ENCODE measurements around the gene RPL37.
"Not testable (repeated sequence)": the region's sequence is repeated elsewhere in the genome, so short reads cannot be mapped to it uniquely, and the experiment has no call there.

The RPL37 gene

DNA sequence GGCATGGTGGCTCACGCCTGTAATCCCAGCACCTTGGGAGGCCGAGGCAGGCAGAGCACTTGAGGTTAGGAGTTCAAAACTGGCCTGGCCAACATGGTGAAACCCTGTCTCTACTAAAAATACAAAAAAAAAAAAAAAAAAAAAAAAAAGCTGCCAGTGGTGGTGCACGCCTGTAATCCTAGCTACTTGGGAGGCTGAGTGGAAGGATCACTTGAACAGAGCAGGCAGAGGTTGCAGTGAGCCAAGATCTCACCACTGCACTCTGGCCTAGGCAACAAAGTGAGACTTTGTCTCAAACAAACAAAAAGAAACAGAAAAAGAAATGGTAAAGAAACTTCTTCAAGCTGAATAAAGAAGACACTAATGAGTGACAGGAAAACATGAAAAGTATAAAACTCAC is 48.4 kb downstream of the RPL37 start:
- not testable (repeated sequence) for H3K4me1 ChIP-seq (ENCODE audit: control insufficient read depth, insufficient read depth, low read length); H3K4me3 ChIP-seq (ENCODE audit: low read length); H3K36me3 ChIP-seq (ENCODE audit: control insufficient read depth, insufficient read depth, low read length); H3K27ac ChIP-seq (ENCODE audit: low read depth, low read length); H3K27me3 ChIP-seq (ENCODE audit: control insufficient read depth, insufficient read depth, low read length); H3K9ac ChIP-seq (ENCODE audit: low read length)

DNA sequence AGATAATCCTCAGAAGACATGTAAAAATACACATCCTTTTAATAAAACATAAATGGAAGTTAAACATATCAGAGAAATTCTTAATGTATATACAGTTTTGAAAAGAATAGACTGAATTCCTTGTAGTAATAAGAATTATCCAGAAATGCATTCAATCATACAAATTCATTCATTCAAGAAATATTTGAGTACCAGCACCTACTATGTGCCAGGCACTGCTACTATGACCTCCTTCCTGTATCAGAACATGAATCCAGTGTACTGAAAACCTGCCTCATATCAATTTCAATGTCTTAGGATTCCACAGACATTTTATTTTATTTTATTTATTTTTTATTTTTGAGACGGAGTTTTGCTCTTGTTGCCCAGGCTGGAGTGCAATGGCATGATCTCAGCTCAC is 50.1 kb downstream of the RPL37 start:
- Histone ChIP-seq H3K27ac (ENCODE audit: low read depth, low read length) (no peak overlapping the region), H3K27me3 (ENCODE audit: control insufficient read depth, insufficient read depth, low read length) (no peaks in the 10 kb centered on the region)

DNA sequence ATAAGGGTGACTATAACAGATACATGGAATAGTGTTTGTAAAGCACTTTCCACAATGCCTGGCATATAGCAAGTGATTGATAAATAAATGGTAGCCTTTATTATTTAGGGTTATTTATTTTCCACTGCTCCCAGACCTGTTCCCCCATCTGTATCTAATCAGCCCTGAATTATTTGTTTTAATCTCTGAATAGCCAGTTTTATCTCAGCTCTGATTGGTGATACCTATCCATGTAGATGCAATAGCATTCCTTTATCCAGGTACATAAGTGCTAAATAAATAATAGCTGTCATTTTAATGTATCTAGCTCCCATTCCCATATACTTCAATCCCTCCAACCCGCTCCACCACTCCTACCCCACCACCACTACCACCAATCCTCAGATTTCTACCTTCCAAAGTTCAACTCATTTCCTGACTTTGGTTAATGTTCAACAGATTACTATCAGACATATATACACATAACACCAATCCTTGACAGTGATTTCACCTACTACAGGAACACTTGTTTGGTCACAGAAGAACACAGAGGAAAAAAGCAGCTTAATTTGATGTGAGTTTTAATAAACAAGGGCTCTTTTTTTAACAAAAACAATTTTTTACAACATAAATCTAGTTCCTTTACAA is 50.9 kb downstream of the RPL37 start:
- H3K36me3 ChIP-seq (ENCODE audit: control insufficient read depth, insufficient read depth, low read length): peaks cover 5% of the 10 kb centered on the region
- H3K4me1 ChIP-seq (ENCODE audit: control insufficient read depth, insufficient read depth, low read length): no peaks in the 10 kb centered on the region
- H3K9ac ChIP-seq (ENCODE audit: low read length): no peak overlapping the region
- no peak overlapping the region for H3K4me3 ChIP-seq (ENCODE audit: low read length)
- H3K27me3 ChIP-seq (ENCODE audit: control insufficient read depth, insufficient read depth, low read length): no peaks in the 10 kb centered on the region
- H3K27ac ChIP-seq (ENCODE audit: low read depth, low read length): no peak overlapping the region

More for the DNA sequence above, 50.1 kb downstream of the RPL37 start:
- Histone ChIP-seq H3K4me3 (ENCODE audit: low read length) (no peak overlapping the region), H3K4me1 (ENCODE audit: control insufficient read depth, insufficient read depth, low read length) (no peaks in the 10 kb centered on the region), H3K36me3 (ENCODE audit: control insufficient read depth, insufficient read depth, low read length) (peaks cover 5% of the 10 kb centered on the region), H3K9ac (ENCODE audit: low read length) (no peak overlapping the region)

DNA sequence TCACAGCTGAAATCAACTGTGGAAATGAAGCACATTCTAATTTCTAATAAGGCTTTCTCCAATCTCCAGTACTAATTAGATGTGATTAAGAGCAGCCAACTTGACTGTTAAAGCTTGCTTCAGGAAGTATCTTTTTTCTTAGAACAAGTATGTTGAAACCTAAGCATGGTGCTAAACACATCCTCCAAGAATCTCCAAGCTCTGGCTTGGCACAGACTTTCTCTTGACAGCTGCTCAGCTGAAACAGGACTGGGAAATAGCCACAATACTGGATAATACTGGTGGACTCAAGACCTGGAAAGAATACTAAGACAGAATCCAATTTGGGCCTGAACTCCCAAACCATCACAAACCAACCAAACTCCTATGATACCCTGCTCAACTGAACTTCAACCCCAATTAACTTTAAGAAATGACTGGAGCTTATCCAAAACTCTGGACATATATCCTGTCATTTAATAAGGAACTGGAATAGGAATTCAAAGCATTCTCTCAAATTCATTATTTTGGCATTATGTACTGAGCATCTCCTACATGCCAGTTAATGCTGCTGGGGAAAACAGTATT is 53.1 kb downstream of the RPL37 start:
- no peak overlapping the region for H3K9ac ChIP-seq (ENCODE audit: low read length)
- H3K36me3 ChIP-seq (ENCODE audit: control insufficient read depth, insufficient read depth, low read length): no peaks in the 10 kb centered on the region
- no peak overlapping the region for H3K4me3 ChIP-seq (ENCODE audit: low read length)
- H3K27ac ChIP-seq (ENCODE audit: low read depth, low read length): no peak overlapping the region
- no peaks in the 10 kb centered on the region for H3K27me3 ChIP-seq (ENCODE audit: control insufficient read depth, insufficient read depth, low read length)
- H3K4me1 ChIP-seq (ENCODE audit: control insufficient read depth, insufficient read depth, low read length): no peaks in the 10 kb centered on the region

DNA sequence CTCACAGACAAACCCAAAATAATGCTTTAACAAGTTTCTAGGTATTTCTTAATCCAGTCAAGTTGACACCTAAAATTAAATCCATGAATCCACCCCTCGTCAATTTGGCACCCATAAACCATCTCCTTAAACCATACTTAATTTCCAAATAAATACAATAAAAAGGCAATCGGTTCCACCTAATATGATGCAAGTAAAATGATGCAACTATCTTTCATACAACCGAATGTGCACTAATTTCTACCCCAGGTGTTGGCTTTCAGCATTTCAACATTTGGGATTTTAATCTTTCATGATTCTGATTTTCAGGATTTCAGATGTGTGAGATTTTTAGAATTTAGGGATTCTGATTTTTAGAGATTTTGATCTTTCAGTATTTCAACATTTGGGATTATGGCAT is 54.2 kb downstream of the RPL37 start:
- Histone ChIP-seq H3K27ac (ENCODE audit: low read depth, low read length) (no peak overlapping the region), H3K4me1 (ENCODE audit: control insufficient read depth, insufficient read depth, low read length) (no peaks in the 10 kb centered on the region), H3K27me3 (ENCODE audit: control insufficient read depth, insufficient read depth, low read length) (no peaks in the 10 kb centered on the region), H3K36me3 (ENCODE audit: control insufficient read depth, insufficient read depth, low read length) (no peaks in the 10 kb centered on the region), H3K9ac (ENCODE audit: low read length) (no peak overlapping the region), H3K4me3 (ENCODE audit: low read length) (no peak overlapping the region)

DNA sequence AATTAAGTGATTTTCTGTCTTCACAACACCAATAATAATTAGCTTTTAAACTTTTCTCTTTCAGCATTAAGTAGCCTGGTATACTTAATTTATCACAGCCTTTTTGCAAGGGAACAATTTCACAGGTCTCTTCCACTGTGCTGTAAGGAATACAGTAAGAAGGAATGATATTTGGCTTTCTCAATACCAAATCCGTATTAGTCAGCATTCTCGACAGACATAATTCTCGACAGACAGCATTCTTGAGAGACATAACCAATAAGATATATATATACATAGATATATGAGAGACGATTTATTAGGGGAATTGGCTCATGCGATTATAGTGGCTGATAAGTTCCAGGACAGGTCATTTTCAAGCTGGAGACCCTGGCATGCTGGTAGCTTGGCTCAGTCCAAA is 54.8 kb downstream of the RPL37 start:
- H3K36me3 ChIP-seq (ENCODE audit: control insufficient read depth, insufficient read depth, low read length): no peaks in the 10 kb centered on the region
- H3K27me3 ChIP-seq (ENCODE audit: control insufficient read depth, insufficient read depth, low read length): no peaks in the 10 kb centered on the region
- no peaks in the 10 kb centered on the region for H3K4me1 ChIP-seq (ENCODE audit: control insufficient read depth, insufficient read depth, low read length)
- H3K4me3 ChIP-seq (ENCODE audit: low read length): no peak overlapping the region
- H3K9ac ChIP-seq (ENCODE audit: low read length): no peak overlapping the region
- H3K27ac ChIP-seq (ENCODE audit: low read depth, low read length): no peak overlapping the region

DNA sequence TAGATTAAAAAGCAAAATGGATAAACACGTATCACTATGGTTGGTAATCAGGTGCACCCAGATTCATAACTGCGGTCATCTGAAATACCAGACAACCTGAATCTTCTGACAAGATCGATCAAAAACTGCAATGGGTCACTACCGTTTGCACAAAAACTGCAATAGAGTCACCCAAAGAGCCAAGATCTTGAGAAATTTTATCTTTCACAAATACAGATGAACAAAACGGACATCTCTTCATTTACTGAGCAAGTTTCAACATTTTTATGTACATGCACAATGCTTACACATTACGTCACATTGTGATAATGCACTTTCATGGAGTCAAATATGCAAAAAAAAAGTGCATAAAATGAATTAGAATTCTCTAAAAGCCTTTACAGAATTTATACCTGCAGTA is 55.5 kb downstream of the RPL37 start:
- Histone ChIP-seq H3K27ac (ENCODE audit: low read depth, low read length) (no peak overlapping the region), H3K4me1 (ENCODE audit: control insufficient read depth, insufficient read depth, low read length) (no peaks in the 10 kb centered on the region), H3K9ac (ENCODE audit: low read length) (no peak overlapping the region), H3K27me3 (ENCODE audit: control insufficient read depth, insufficient read depth, low read length) (no peaks in the 10 kb centered on the region), H3K4me3 (ENCODE audit: low read length) (no peak overlapping the region), H3K36me3 (ENCODE audit: control insufficient read depth, insufficient read depth, low read length) (no peaks in the 10 kb centered on the region)

DNA sequence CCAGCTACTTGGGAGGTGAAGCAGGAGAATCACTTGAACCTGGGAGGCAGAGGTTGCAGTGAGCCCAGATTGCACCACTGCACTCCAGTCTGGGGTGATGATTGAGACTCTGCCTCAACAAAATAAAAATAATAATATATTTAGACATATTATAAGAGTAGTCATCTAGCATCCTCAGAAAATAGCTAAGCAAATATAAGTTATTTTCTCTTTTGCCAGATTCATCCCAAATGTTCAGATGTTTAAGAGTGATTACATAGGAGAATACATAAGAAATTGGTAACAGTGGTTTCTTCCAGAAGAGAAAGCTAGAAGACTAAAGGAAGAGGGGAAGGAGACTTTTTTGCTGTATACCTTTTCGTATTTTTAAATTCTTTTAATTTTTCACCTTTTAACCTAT is 56.9 kb downstream of the RPL37 start:
- no peak overlapping the region for H3K27ac ChIP-seq (ENCODE audit: low read depth, low read length)
- H3K36me3 ChIP-seq (ENCODE audit: control insufficient read depth, insufficient read depth, low read length): no peaks in the 10 kb centered on the region
- no peak overlapping the region for H3K4me3 ChIP-seq (ENCODE audit: low read length)
- no peaks in the 10 kb centered on the region for H3K4me1 ChIP-seq (ENCODE audit: control insufficient read depth, insufficient read depth, low read length)
- H3K27me3 ChIP-seq (ENCODE audit: control insufficient read depth, insufficient read depth, low read length): no peaks in the 10 kb centered on the region
- H3K9ac ChIP-seq (ENCODE audit: low read length): no peak overlapping the region

DNA sequence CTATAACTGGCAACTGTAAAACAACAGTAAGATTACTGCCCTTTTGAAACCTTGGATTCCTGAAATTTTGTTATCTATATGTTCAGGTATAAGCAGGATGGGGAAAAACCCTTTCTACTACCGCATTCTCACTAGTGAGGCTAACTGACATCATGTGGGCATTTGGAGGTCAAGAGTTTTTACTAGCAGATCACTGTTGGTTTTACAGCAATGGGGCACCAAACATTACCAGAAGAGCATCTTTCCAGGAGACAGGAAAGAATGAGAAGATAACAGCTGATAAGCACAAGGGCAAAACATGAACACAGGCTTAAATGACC is 58.4 kb downstream of the RPL37 start:
- no peaks in the 10 kb centered on the region for H3K4me1 ChIP-seq (ENCODE audit: control insufficient read depth, insufficient read depth, low read length)
- no peak overlapping the region for H3K4me3 ChIP-seq (ENCODE audit: low read length)
- H3K36me3 ChIP-seq (ENCODE audit: control insufficient read depth, insufficient read depth, low read length): no peaks in the 10 kb centered on the region
- H3K27ac ChIP-seq (ENCODE audit: low read depth, low read length): no peak overlapping the region
- H3K9ac ChIP-seq (ENCODE audit: low read length): no peak overlapping the region
- H3K27me3 ChIP-seq (ENCODE audit: control insufficient read depth, insufficient read depth, low read length): no peaks in the 10 kb centered on the region

DNA sequence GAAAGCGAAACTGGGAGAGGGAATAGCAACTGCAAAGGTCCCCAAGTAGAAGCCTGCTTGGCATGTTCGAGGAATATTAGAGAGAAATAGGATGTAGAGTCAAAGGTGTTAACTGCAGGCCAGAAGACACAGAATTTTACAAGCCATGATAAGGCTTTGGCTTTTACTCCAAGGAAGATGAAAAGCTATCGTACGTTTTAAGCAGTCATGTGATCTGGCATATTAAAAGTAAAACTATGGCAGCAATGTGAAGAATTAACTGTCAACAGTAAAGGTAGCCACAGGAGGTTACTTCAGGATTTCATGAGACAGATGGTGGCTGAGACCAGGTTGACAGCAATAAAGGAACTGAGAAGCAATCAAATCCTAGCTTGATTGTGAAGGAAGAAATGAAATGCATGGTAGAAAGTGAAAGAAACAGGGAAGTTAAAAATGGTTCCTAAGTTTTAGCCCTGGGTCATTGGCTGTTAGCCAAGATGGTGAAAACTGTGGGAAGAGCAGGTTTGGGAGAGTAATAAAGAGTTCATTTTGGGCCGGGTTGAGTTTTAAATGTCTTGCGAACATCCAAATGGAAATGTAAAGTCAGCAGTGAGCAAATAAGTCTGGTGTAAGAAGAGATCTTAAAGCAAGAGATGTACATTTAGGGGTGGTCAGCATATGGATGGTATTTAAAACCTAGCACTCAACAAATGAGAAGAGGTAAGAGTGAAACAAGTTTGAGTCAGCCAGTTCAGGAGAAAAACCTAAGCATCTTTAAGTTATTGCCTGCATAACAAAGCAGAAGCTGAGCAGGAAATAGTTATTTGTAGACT is 59.0 kb downstream of the RPL37 start:
- Histone ChIP-seq H3K36me3 (ENCODE audit: control insufficient read depth, insufficient read depth, low read length) (no peaks in the 10 kb centered on the region), H3K27me3 (ENCODE audit: control insufficient read depth, insufficient read depth, low read length) (no peaks in the 10 kb centered on the region), H3K27ac (ENCODE audit: low read depth, low read length) (no peak overlapping the region), H3K4me3 (ENCODE audit: low read length) (no peak overlapping the region), H3K4me1 (ENCODE audit: control insufficient read depth, insufficient read depth, low read length) (no peaks in the 10 kb centered on the region), H3K9ac (ENCODE audit: low read length) (no peak overlapping the region)
